GM19328 (cell line): ENCODE results near the gene MARCKSL1.
"Not testable (repeated sequence)": the region's sequence is repeated elsewhere in the genome, so short reads cannot be mapped to it uniquely, and the experiment has no call there.

Experiments
- ATAC-seq: cut with Tn5 transposase; IDR thresholded peaks from one replicate; pipeline ENCODE4 v1.9.1; 2021; ENCODE audit warnings: mild to moderate bottlenecking, moderate library complexity; ENCODE audit not compliant: unreplicated experiment

The MARCKSL1 gene

DNA sequence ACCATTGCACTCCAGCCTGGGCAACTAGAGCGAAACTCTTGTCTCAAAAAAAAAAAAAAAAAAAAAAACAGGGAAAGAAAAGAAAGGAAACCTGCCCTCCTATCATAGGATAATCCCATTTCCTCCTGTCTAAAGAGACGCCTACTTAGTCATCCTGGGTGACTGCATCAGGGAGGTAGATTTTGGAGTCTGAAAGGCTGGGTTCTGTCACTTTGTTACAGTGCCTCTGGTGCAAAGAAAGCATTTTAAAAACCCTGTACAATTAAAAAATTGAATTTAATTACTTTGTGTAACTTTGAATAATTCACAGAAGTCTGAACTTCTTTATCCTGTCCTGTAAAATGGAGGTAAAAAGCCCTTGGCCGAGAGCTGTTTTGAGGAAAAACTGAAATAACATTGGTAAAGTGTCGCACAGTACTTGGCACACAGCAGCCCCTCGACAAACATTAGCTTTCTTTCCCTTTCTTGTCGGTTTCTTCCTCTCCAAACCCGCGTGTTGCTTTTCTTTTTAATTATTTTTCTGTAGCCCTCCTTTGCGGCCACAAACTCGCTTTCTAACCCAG lies 44.8 kb downstream of the MARCKSL1 start:
- ATAC-seq = no peak

GRCh38 chr1:32289256-32289655 lies 46.8 kb downstream of the MARCKSL1 start:
- ATAC-seq = no peak

DNA sequence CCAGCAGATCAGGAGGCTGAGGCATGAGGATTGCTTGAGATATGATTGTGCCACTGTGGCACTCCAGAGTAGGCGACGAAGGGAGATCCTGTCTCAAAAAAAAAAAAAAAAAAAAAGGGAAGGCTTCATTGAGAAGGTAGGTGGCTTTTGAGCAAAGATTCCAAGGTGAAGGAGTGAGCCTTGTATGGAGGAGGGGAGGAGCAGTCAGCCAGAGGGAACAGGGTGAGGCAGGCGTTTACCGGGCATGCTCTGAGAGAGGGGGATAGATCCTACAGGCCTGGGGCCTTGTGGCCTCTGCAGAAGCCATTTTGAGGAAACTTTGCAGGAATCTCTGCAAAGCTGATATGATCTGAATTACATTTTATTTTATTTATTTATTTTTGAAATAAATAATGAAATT lies 49.3 kb downstream of the MARCKSL1 start:
- ATAC-seq = no peak

GRCh38 chr1:32285658-32286057 lies 50.4 kb downstream of the MARCKSL1 start:
- no peak for ATAC-seq

GRCh38 chr1:32284777-32285176 lies 51.3 kb downstream of the MARCKSL1 start:
- ATAC-seq = not testable (repeated sequence)
